HG02981 (cell line): ENCODE measurements around the gene PNMA1.
"Not testable (repeated sequence)": the region's sequence is repeated elsewhere in the genome, so short reads cannot be mapped to it uniquely, and the experiment has no call there.

ENCODE experiments used
- ATAC-seq: cut with Tn5 transposase; IDR thresholded peaks from one replicate; pipeline ENCODE4 v1.9.1; 2021; ENCODE audit warnings: mild to moderate bottlenecking, moderate library complexity; ENCODE audit not compliant: unreplicated experiment

Gene PNMA1

GRCh38 chr14:73718418-73719251 is 4.5 kb upstream of the PNMA1 start:
- ATAC-seq: no peak

DNA sequence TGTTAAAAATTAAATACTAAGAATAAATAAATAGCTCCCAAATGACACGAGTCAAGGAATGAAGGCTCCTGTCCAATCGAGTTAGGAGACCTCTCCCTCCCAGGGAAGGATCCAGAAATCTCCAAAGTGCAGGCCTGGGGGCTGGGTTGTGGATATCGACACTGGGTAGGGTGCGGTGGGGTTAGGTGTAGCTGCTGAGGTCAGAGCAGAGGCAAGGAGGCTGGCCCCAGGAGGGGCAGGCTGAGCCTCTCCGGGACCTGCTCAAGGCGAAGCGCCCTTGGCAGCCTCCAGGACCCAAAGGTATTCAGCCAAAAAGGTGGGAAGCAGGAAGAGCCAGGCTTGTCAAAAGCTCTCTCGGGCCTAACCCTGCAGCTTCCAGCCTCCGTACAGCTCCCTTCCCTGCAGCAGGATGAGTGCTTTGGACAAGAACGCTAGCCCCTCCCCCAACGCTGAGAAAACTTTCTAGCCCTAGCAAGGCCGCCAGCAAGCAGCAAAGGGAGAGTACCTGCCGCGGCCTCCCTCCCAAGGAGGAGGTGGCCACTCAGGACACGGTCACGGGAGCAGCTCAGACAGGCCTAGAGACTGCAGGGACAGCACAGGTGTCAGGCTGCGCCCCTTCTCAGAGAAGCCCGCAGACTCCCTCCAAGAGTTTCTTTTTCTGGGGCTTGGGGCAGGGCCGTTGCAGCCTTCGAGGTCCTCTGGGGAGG is 3.7 kb upstream of the PNMA1 start:
- no peak for ATAC-seq

DNA sequence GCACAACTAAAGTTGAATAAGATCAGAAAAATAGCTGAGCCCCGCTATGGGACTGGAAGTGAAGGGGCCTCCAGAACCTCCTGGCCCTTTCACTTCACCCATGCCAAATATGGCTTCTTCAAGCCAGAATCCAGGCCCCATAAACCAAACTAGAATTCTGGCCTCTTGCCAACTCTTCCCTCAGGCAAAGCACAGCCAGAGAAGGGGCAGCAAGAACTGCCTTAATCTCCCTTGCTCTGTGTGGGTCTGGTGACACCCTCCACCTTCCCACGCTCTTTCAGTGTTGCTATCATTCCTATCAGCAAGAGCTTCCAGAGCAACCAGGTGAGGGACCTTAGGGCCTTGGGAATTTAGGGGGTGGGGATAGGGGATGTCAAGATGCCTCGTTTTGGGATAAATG is 3.1 kb upstream of the PNMA1 start:
- ATAC-seq: no peak

DNA sequence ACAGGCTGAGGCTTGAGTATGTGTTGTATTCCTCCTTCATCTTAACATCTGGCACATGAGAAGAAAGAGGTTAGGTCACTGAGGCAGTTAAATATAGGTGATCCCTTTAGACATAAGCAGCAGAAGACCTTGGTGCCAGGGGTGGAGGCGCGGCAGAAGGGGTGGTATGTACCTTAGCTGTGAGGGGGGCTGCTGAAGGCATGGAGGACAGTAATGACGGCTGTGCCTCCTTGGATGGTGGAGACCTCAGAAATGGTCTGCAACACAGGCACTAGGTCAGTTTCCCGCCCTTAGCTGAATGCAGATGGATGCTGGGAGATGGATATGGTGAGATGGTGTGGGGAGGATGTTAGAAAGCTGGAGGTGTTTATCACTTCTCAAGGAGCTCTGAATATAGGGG is 1.5 kb upstream of the PNMA1 start:
- no peak for ATAC-seq

DNA sequence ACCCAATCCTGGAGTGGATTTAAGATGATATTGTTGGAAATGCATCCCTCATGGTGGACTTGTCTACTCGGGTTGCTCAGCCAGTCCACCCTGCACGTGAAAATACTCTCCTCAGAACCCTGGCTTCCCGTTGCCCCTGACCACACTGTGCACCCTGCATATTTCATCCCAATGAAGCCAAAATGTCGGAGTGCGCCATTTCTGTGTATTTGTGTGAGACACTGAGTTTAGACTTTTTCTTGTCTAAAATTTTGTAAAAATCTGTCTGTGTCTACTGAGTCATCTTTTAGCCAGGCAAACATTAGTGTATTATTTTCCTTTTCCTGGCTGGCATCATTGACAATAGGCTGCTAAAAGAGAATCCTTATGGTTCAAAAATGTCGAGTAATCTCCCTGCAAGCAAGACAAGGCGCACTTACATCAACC is 485 bp upstream of the PNMA1 start:
- peak; percentile 4 for ATAC-seq

- no peak for ATAC-seq
Measured at GRCh38 chr14:73713206-73713802, 880 bp downstream of the PNMA1 start.

DNA sequence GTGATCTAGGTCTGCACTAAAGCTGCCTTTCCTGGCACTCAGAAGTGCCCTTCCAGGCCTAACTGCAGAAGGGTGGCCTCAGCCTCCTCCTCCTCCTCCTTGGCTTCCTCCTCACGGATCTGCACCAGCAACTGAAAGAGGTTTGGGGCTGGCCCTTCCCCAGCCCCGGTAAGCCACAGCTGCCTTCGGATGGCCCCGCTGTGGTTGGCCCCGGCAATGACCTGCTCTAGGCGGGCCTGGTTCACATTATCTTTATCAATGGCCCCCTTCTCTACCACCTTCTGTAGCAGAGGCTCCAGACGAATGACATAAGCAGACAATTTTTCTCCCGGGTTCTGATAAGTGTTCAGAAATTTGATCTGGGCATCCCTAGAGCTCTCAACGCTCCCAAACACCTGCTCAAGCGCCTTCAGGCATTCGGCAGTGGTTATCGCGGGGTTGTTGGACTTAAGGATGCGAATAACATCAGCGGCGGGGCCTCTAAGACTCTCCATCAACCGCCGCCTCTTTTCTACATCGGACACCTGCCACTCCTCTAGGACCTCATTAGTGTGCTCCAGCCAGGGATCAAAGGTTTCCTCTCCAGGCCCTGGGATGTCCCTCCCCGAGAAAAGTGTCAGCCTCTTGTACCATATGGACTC is 1.5 kb downstream of the PNMA1 start:
- no peak for ATAC-seq

DNA sequence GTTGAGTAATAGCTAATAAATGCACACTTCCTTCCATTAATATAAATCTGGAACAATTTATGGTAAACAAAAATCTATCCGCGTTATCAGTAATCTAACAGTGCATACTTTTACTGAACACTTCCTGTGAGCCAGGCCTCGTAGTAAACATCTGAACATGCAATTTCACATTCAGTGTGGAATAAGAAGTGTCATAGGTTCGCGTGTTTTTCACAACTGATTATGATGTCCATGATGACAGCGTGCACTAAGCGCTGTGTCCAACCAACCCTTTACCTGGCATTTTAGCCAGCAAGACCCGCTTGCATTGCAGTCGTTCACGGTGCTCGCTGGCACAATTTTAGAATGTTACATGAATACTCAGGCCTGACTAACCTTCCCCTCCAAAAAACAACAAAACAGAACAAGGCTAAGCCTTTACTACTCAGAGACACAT is 2.1 kb downstream of the PNMA1 start:
- ATAC-seq: no peak

GRCh38 chr14:73710737-73711136 is 3.4 kb downstream of the PNMA1 start:
- no peak for ATAC-seq

DNA sequence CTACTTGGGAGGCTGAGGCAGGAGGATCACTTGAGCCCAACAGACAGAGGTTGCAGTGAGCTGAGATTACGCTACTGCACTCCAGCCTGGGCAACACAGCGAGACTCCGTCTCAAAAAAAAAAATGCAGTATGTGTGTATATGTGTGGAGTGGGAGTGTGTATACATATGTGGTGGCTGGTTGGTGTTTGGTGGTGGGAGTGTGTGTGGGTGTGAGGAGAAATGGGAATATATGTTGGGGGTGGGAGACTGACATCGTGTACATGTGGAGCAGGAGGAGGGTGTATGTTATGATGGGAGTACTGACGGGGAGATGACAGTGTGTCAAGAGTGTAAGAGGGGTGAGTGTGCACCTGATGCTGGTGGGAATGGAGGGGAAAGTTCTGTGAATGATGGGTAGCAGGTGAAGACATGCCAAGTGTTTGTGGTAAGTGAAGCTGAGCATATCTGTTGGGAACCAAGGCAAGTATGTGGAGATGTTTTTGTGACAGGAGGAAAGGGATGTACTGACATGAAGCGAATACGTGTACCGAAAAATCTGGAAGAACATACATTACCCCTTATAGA is 4.2 kb downstream of the PNMA1 start:
- no peak for ATAC-seq

DNA sequence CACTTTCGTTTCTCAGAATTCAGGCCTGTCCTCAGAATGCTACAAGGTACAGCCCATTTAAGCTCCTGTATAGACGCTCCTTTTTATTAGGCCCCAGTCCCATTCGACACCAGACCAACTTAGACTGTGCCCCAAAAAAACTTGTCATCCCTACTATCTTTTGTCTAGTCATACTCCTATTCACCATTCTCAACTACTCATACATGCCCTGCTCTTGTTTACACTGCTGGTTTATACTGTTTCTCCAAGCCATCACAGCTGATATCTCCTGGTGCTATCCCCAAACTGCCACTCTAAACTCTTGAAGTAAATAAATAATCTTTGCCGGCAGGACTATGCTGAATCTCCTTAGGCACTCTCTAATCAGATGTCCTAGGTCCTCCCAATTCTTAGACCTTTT is 6.1 kb downstream of the PNMA1 start:
- ATAC-seq: not testable (repeated sequence)

GRCh38 chr14:73700325-73700724 is 13.9 kb downstream of the PNMA1 start:
- ATAC-seq: no peak

- ATAC-seq: peak; percentile 75
Measured at GRCh38 chr14:73696466-73697400, 17.5 kb downstream of the PNMA1 start.

DNA sequence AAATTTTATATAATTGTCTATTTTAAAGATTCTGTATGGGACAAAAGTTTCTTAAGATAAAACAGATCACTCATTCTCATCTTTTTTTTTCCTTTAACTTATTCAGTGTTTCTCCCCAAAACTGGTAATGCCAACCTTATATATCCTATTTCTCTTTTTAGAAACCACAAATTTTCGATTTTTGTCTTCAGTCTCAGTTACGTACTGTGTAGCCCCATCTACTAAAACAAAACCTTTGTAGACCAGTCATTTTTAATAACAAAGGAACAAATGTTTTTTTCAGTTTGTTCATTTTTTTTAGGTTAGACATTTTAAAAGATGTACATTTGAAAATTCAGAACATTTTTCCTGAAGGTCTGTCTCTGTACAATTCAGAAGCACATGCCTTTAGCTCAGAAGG is 18.2 kb downstream of the PNMA1 start:
- peak; percentile 58 for ATAC-seq

- ATAC-seq: no peak
Measured at GRCh38 chr14:73695082-73695481, 19.1 kb downstream of the PNMA1 start.

- ATAC-seq: no peak
Measured at GRCh38 chr14:73694083-73694482, 20.1 kb downstream of the PNMA1 start.

GRCh38 chr14:73686901-73687300 is 27.3 kb downstream of the PNMA1 start:
- ATAC-seq: no peak

DNA sequence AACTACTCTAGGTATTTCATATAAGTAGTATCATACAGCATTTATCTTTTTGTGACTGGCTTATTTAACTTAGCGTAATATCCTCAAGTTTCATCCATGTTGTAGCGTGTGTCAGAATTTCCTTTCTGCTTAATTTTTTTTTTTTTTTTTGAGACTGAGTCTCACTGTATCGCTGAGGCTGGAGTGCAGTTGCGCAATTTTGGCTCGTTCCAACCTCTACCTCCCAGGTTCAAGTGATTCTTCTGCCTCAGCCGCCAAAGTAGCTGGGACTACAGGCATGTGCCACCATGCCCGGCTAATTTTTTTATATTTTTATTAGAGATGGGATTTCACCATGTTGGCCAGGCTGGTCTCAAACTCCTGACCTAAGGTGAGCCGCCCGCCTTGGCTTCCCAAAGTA is 28.9 kb downstream of the PNMA1 start:
- no peak for ATAC-seq

DNA sequence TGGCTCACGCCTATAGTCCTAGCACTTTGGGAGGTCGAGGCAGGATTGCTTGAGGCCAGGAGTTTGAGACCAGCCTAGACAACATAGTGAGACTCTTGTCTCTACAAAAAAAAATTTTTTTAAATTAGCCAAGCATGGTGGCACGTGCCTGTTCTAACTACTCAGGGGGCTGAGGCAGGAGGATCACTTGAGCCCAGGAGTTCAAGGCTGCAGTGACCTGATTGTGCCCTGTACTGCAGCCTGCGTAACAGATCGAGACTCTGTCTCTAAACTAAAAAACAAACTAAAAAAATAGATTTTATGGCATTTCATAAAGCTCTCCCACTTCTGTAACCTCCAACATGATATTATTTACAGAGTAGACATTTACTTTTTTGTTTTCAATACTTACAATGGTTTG is 29.6 kb downstream of the PNMA1 start:
- ATAC-seq: no peak

- ATAC-seq: no peak
Measured at GRCh38 chr14:73680821-73681220, 33.4 kb downstream of the PNMA1 start.
